ENCODE measurements around the gene PCSK5.

Gene PCSK5

DNA sequence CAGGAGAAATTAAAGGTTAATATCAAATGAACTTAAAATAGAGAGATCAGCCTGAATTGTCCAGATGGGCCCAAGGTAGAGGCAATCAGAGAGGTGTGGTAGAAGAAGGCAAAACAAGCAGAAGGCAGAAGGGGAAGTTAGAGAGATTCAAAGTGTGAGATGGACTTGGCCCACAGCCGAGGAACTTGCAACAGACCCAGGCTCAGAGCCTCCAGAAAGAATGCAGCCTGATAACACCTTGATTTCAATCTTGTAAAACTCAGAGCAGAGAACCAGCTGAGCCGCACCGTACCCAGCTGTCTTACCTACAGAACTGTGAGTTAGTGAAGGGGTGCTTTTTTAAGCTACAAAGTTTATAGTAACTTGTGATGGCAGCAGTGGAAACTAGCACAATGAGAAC is 312.9 kb downstream of the PCSK5 start:
- no peak overlapping the region for H3K4me3 ChIP-seq (replicated peaks; ENCODE audit: low read depth, low read length)
- TF ChIP-seq CTCF (IDR thresholded peaks at IDR 0.05; ENCODE audit: low read depth, low read length, missing control alignments): no peak
- no peak for DNase-seq (ENCODE audit: extremely low read depth, low read depth)

DNA sequence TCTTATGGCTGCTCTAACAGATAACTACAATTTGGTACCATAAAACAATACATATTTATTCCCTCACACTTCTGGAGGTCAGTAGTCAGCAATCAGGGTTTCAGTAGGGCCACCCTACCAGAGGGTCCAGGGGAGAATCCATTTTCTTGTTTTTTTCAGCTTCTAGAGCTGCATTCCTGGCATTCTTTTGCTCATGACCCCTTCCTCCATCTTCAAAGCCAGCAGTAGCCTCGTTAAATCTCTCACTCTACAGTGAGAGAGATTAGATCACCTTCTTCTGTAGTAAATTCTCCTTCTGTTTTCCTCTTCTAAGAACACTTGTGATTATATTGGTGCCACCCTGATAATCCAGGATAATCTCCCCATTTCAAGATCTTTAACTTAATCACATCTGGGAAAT is 316.3 kb downstream of the PCSK5 start:
- TF ChIP-seq CTCF (IDR thresholded peaks at IDR 0.05; ENCODE audit: low read depth, low read length, missing control alignments): no peak
- no peak for DNase-seq (ENCODE audit: extremely low read depth, low read depth)
- no peak overlapping the region for H3K4me3 ChIP-seq (replicated peaks; ENCODE audit: low read depth, low read length)

DNA sequence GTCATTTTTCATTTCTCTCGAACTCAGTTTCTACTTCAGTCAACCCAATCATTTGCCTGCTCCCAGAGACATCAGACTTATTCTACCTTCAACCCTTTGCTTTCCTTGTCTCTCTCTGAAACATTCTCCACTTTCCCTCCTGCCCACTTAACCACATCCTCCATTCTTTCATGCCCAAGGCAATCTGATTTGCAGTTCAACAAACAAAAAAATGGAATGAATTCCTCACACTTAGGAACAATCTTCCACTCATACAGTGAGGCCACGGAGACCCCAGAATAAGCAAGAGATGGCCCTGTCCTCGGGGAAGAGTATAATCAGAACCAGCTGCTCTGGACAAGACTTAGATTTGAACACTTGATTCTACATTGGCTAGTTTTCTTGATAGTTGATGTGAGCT is 323.3 kb downstream of the PCSK5 start:
- no peak for TF ChIP-seq CTCF (IDR thresholded peaks at IDR 0.05; ENCODE audit: low read depth, low read length, missing control alignments)
- no peak for DNase-seq (ENCODE audit: extremely low read depth, low read depth)
- H3K4me3 ChIP-seq (replicated peaks; ENCODE audit: low read depth, low read length): no peak overlapping the region

GRCh38 chr9:76215066-76215465 is 324.6 kb downstream of the PCSK5 start:
- DNase-seq (ENCODE audit: extremely low read depth, low read depth): peak; percentile 57
- no peak overlapping the region for H3K4me3 ChIP-seq (replicated peaks; ENCODE audit: low read depth, low read length)

GRCh38 chr9:76216161-76216649 is 325.7 kb downstream of the PCSK5 start:
- H3K4me3 ChIP-seq (replicated peaks; ENCODE audit: low read depth, low read length): no peak overlapping the region
- TF ChIP-seq CTCF (IDR thresholded peaks at IDR 0.05; ENCODE audit: low read depth, low read length, missing control alignments): no peak
- peak; percentile 77 for DNase-seq (ENCODE audit: extremely low read depth, low read depth)

More at GRCh38 chr9:76215066-76215465, 324.6 kb downstream of the PCSK5 start:
- TF ChIP-seq CTCF (IDR thresholded peaks at IDR 0.05; ENCODE audit: low read depth, low read length, missing control alignments): no peak

DNA sequence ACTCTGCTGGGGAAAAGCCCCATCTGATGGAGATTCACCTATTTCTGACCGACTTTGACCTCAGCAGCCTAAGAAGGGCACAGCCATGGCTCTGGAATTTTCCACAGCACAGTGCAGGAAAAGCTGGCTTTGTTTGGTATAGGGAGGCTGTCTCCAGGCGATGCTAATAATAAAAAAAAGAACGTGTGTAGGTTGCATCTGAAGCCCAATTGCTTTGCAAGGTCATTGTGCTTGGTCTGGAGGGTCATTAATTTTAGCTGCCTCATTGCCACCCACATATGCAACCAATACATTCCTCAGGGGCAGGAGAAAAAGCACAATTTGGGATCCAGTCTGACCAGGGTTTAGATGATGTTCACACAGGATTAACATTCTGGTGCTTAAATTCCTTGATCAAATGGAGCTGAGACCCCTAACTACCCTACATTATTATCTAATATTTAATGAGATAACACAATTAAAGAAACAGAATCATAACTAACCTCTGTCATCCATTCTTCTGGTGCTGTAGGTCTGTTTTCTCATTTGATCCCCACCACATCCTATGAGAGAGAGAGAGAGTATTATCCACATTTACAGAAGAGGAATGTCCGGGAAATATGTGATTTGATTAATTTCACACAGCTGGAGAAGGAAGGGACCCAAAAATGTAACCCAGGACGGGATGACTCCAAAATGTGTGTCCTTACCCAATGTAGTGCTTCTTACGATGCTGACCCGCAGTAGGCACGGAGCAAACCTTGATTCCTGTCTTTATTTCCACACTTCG is 327.8 kb downstream of the PCSK5 start:
- no peak overlapping the region for H3K4me3 ChIP-seq (replicated peaks; ENCODE audit: low read depth, low read length)
- no peak for TF ChIP-seq CTCF (IDR thresholded peaks at IDR 0.05; ENCODE audit: low read depth, low read length, missing control alignments)
- DNase-seq (ENCODE audit: extremely low read depth, low read depth): no peak

Measured in HFF-Myc (cell line).